GM12892 (cell line): Measurements from ENCODE around the gene MORC3.

Experiments used
- POLR2A ChIP-seq: IDR thresholded peaks from 2 replicates; pipeline ENCODE4 v1.6.1; 2011; ENCODE audit warnings: low read depth, low read length, control low read depth
- POLR2AphosphoS5 ChIP-seq: IDR thresholded peaks from 2 replicates; pipeline ENCODE4 v1.6.1; 2011; ENCODE audit warnings: low read depth, low read length, control low read depth
- TAF1 ChIP-seq: IDR thresholded peaks from 2 replicates; pipeline ENCODE4 v1.6.1; 2011; ENCODE audit warnings: low read depth, mild to moderate bottlenecking, control low read depth, low read length, borderline replicate concordance

DNA sequence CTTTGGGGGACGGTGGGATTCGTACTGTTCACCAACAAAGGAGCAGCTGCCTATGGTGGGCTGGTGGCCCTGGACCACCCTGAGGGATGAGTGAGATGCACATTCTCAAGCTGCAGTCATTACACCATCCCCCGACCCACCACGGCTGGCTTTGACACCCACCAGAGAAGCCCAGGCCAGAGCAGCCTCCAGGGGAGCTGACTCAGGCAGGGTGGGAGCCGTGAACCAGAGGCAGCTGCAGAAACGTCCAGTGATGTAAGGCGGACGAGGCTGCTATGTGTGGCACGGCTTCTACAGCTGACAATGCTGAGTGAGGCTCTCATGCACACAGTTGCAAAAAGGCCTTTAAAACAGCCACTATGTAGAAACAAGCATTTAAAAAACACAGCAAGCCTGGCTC lies 105.3 kb downstream of the MORC3 start:
- TF ChIP-seq POLR2A (no peak), POLR2AphosphoS5 (no peak), TAF1 (no peak)
